Thoracic aorta (tissue), 2 donors: Measurements from ENCODE around the gene MMP12. TPM values are rescaled to one million over a fixed set of nuclear protein-coding genes. Genes with fewer than 3 reads are reported as not detected.

Source experiments
- ATAC-seq: fragments of 150-250 bp; one replicate; pipeline ENCODE4 v1.8.0; 2017; ENCODE audit warnings: low read depth; ENCODE audit not compliant: insufficient number of reproducible peaks, low FRiP score
- DNase-seq: peaks from one replicate; pipeline ENCODE4 v3.0.0-alpha.2; 2020; ENCODE audit warnings: low spot score
- H3K27ac ChIP-seq, 2 donors: fragments of 200-600 bp; sonication (generic); 1 replicate in 1 of 2; 2 replicates in 1 of 2; pipeline ENCODE4 v1.5.1; 2016; ENCODE audit warnings: mild to moderate bottlenecking in 2 of 2, moderate library complexity in 2 of 2
- H3K27me3 ChIP-seq: fragments of 200-600 bp; sonication (generic); replicated peaks from 2 replicates; pipeline ENCODE4 v1.6.0; 2016; ENCODE audit warnings: mild to moderate bottlenecking; ENCODE audit not compliant: insufficient read depth
- H3K36me3 ChIP-seq: fragments of 200-600 bp; sonication (generic); one replicate; pipeline ENCODE4 v1.5.1; 2016
- H3K4me1 ChIP-seq, 2 donors: fragments of 200-600 bp; sonication (generic); 1 replicate in 1 of 2; 2 replicates in 1 of 2; pipeline versions ENCODE4 v1.5.1 to v1.6.0; 2016; ENCODE audit warnings: low read depth in 2 of 2, mild to moderate bottlenecking in 1 of 2; ENCODE audit not compliant: control insufficient read depth in 1 of 2
- H3K4me3 ChIP-seq: fragments of 200-600 bp; sonication (generic); 2 replicates; pipeline ENCODE4 v1.5.1; 2016; ENCODE audit warnings: mild to moderate bottlenecking
- H3K9me3 ChIP-seq: fragments of 200-600 bp; sonication (generic); 2 replicates; pipeline ENCODE4 v1.5.1; 2016
- CTCF ChIP-seq: fragments of 200-600 bp; sonication (generic); IDR thresholded peaks from one replicate; pipeline ENCODE4 v1.5.1; 2019; ENCODE audit warnings: antibody characterized with exemption
- total RNA-seq, 2 donors: library from RNA; depleted of rRNA; stranded (reverse); fragments of >200 nt; gene quantifications; one replicate each; pipeline versions ENCODE4 v1.1.0 to v1.2.3, GENCODE V29; 2016

Gene MMP12
- total RNA-seq, 2 donors from 2014 or later = not detected

DNA sequence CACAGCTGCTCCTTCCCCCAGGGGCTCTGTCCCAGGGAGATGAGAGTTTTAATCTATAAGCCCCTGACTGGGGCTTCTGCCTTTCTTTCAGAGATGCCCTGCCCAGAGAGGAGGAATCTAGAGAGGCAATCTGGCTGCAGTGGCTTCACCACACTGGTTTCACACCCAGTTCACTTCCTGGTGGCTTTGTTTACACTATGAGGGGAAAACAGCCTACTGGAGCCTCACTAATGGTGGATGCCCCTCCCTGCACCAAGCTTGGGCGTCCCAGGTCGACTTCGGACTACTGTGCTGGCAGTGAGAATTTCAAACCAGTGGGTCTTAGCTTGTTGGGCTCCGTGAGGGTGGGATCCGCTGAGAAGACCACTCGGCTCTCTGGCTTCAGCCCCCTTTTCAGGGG lies 55.3 kb downstream of the MMP12 start:
- no peak overlapping the region for H3K4me3 ChIP-seq
- H3K27ac ChIP-seq = no peak overlapping the region
- H3K9me3 ChIP-seq = no peaks in the 10 kb centered on the region
- no peaks in the 10 kb centered on the region for H3K27me3 ChIP-seq
- no peaks in the 10 kb centered on the region for H3K4me1 ChIP-seq
- no peaks in the 10 kb centered on the region for H3K36me3 ChIP-seq
- no peak for ATAC-seq
- TF ChIP-seq CTCF = no peak
- no peak for DNase-seq

DNA sequence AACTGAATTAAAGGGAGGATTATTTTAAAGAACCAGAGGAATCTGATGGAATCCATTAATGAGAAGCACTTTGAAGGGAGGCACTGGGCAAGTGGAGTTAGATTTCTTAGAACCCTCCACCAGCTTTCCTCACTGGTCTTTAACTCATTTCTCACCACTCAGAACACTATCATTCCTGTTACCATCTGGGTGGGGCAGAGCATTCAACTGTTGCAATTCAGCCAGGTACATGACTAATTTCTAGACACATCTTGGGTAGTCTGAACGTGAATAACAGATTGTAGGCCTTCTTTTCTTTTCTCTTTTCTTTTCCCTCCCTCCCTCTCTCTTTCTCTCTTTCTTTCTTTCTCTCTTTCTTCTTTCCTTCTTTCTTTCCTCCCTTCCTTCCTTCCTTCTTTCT lies 61.3 kb downstream of the MMP12 start:
- H3K27me3 ChIP-seq = no peaks in the 10 kb centered on the region
- H3K4me1 ChIP-seq = no peaks in the 10 kb centered on the region
- no peak for TF ChIP-seq CTCF
- no peak overlapping the region for H3K4me3 ChIP-seq
- H3K9me3 ChIP-seq = no peaks in the 10 kb centered on the region
- no peak overlapping the region for H3K27ac ChIP-seq
- no peaks in the 10 kb centered on the region for H3K36me3 ChIP-seq
- ATAC-seq (no peak), DNase-seq (no peak)

Other genes starting within 250 kb of the MMP12 start
- not detected for gene MMP20, start 249.7 kb downstream of the MMP12 start, total RNA-seq
- not detected for gene MMP27, start 169.2 kb downstream of the MMP12 start, total RNA-seq
- gene MMP8, start 150.0 kb downstream of the MMP12 start, total RNA-seq = not detected
- not detected for gene MMP10, start 94.4 kb downstream of the MMP12 start, total RNA-seq
- under 1 TPM in 1 of 2 donors, not detected in 1; 0.71 TPM for gene MMP1, start 76.8 kb downstream of the MMP12 start, total RNA-seq
- 1 to 10 TPM; 4.2 to 8.9 TPM for gene MMP3, start 31.4 kb downstream of the MMP12 start, total RNA-seq
- not detected for gene MMP13, start 80.8 kb upstream of the MMP12 start, total RNA-seq
- gene DCUN1D5, start 217.2 kb upstream of the MMP12 start, total RNA-seq = 10 to 100 TPM; 26.5 to 63.0 TPM
- gene DYNC2H1, start 234.4 kb upstream of the MMP12 start, total RNA-seq = 10 to 100 TPM in 1 of 2 donors, 1 to 10 TPM in 1; 7.3 to 20.0 TPM